ENCODE data around the gene GLI3. TPM values are rescaled to one million over a fixed set of nuclear protein-coding genes. Genes with fewer than 3 reads are reported as not detected.

GLI3 gene
- total RNA-seq, 1 donor from 2014 or later = 7.3 TPM

GRCh38 chr7:42053834-42054233, 183.2 kb downstream of the GLI3 start:
- no peaks in the 10 kb centered on the region for H3K36me3 ChIP-seq (ENCODE audit: control insufficient read depth, insufficient read depth, low read length)
- H3K27me3 ChIP-seq (ENCODE audit: control insufficient read depth, insufficient read depth, low read length) = no peaks in the 10 kb centered on the region
- no peak overlapping the region for H3K4me3 ChIP-seq (ENCODE audit: low read depth, low read length)
- no peak for DNase-seq (ENCODE audit: low read depth)
- no peak for TF ChIP-seq CTCF (IDR thresholded peaks at IDR 0.05; ENCODE audit: insufficient read depth, low read length, poor library complexity, severe bottlenecking)

- H3K27me3 ChIP-seq (ENCODE audit: control insufficient read depth, insufficient read depth, low read length) = no peaks in the 10 kb centered on the region
- TF ChIP-seq CTCF (IDR thresholded peaks at IDR 0.05; ENCODE audit: insufficient read depth, low read length, poor library complexity, severe bottlenecking) = no peak
- no peak overlapping the region for H3K4me3 ChIP-seq (ENCODE audit: low read depth, low read length)
- H3K36me3 ChIP-seq (ENCODE audit: control insufficient read depth, insufficient read depth, low read length) = no peaks in the 10 kb centered on the region
- no peak for DNase-seq (ENCODE audit: low read depth)
Measured at GRCh38 chr7:42049761-42050160, 187.2 kb downstream of the GLI3 start.

GRCh38 chr7:42046483-42046882, 190.5 kb downstream of the GLI3 start:
- no peak for DNase-seq (ENCODE audit: low read depth)

GRCh38 chr7:42045961-42046360, 191.0 kb downstream of the GLI3 start:
- no peak for DNase-seq (ENCODE audit: low read depth)
- Histone ChIP-seq H3K4me3 (ENCODE audit: low read depth, low read length) (no peak overlapping the region), H3K36me3 (ENCODE audit: control insufficient read depth, insufficient read depth, low read length) (no peaks in the 10 kb centered on the region), H3K27me3 (ENCODE audit: control insufficient read depth, insufficient read depth, low read length) (no peaks in the 10 kb centered on the region)
- no peak for TF ChIP-seq CTCF (IDR thresholded peaks at IDR 0.05; ENCODE audit: insufficient read depth, low read length, poor library complexity, severe bottlenecking)

More at GRCh38 chr7:42046483-42046882, 190.5 kb downstream of the GLI3 start:
- H3K4me3 ChIP-seq (ENCODE audit: low read depth, low read length) = no peak overlapping the region
- H3K27me3 ChIP-seq (ENCODE audit: control insufficient read depth, insufficient read depth, low read length) = no peaks in the 10 kb centered on the region
- no peak for TF ChIP-seq CTCF (IDR thresholded peaks at IDR 0.05; ENCODE audit: insufficient read depth, low read length, poor library complexity, severe bottlenecking)
- no peaks in the 10 kb centered on the region for H3K36me3 ChIP-seq (ENCODE audit: control insufficient read depth, insufficient read depth, low read length)

- no peak for TF ChIP-seq CTCF (IDR thresholded peaks at IDR 0.05; ENCODE audit: insufficient read depth, low read length, poor library complexity, severe bottlenecking)
- no peaks in the 10 kb centered on the region for H3K36me3 ChIP-seq (ENCODE audit: control insufficient read depth, insufficient read depth, low read length)
- H3K4me3 ChIP-seq (ENCODE audit: low read depth, low read length) = no peak overlapping the region
- no peak for DNase-seq (ENCODE audit: low read depth)
- H3K27me3 ChIP-seq (ENCODE audit: control insufficient read depth, insufficient read depth, low read length) = no peaks in the 10 kb centered on the region
Measured at GRCh38 chr7:42039921-42040320, 197.1 kb downstream of the GLI3 start.

- no peaks in the 10 kb centered on the region for H3K36me3 ChIP-seq (ENCODE audit: control insufficient read depth, insufficient read depth, low read length)
- H3K4me3 ChIP-seq (ENCODE audit: low read depth, low read length) = no peak overlapping the region
- no peaks in the 10 kb centered on the region for H3K27me3 ChIP-seq (ENCODE audit: control insufficient read depth, insufficient read depth, low read length)
- no peak for DNase-seq (ENCODE audit: low read depth)
- no peak for TF ChIP-seq CTCF (IDR thresholded peaks at IDR 0.05; ENCODE audit: insufficient read depth, low read length, poor library complexity, severe bottlenecking)
Measured at GRCh38 chr7:42035210-42035609, 201.8 kb downstream of the GLI3 start.
